Osteocyte (in vitro differentiated cells): ENCODE data around the gene FAM153A. TPM values are rescaled to one million over a fixed set of nuclear protein-coding genes. Genes with fewer than 3 reads are reported as not detected.

Experiments used
- total RNA-seq: library from RNA; stranded (reverse); gene quantifications from 2 replicates; pipeline ENCODE4 v1.2.1, GENCODE V29; 2021

Gene FAM153A
- total RNA-seq, 1 donor from 2014 or later, result not detected

Other genes with a start within 250 kb of the FAM153A start
- 82.0 and 97.2 TPM in 2 replicates for gene FAM193B, start 228.3 kb downstream of the FAM153A start, total RNA-seq
- gene TMED9, start 190.7 kb downstream of the FAM153A start, total RNA-seq, result 216 and 248 TPM in 2 replicates
- 34.9 and 36.0 TPM in 2 replicates for gene B4GALT7, start 182.8 kb downstream of the FAM153A start, total RNA-seq
- not detected in 2 replicates for gene PROP1, start 213.3 kb upstream of the FAM153A start, total RNA-seq